Measurements from ENCODE around the gene RBBP8NL.

The RBBP8NL gene

DNA sequence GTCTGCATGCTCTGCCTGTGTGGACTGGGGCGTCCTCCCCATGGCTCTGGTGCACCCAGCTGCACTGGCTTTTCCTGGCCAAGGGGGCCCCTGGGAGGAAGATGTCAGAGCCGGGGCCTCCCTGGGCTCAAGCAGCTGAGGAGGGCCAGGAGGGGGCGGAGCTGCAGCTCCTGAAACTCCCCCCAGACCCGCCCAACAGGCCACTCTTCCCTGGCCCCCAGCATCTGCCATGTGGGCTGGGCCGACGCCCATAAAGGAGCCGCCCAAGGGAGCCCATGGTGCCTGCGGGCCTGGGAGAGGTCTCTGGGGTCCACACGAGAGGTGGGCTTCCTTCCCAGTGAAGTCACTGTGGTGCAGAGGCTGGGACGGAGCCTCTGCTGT lies 4.0 kb downstream of the RBBP8NL start:
- Histone ChIP-seq H3K4me3 (ENCODE audit: low read depth in 1 of 2, low read length in 2 of 2) (no peak overlapping the region), H3K79me2 (ENCODE audit: insufficient read depth, low read length) (no peaks in the 10 kb centered on the region), H3K4me1 (ENCODE audit: insufficient read depth, low read length) (no peaks in the 10 kb centered on the region), H3K36me3 (ENCODE audit: insufficient read depth, low read length) (no peaks in the 10 kb centered on the region), H3K4me2 (ENCODE audit: insufficient read depth, low read length) (no peak overlapping the region), H3K27me3 (ENCODE audit: insufficient read depth, low read length, poor library complexity) (no peaks in the 10 kb centered on the region), H4K20me1 (ENCODE audit: insufficient read depth, low read length) (peaks cover 15% of the 10 kb centered on the region), H3K9ac (ENCODE audit: low read depth, low read length) (no peak overlapping the region), H2AFZ (ENCODE audit: low read depth, low read length) (no peak overlapping the region), H3K9me3 (ENCODE audit: insufficient read depth, low read length, severe bottlenecking) (no peaks in the 10 kb centered on the region), H3K27ac (ENCODE audit: low read length) (no peak overlapping the region)
- DNase-seq (no peak), ATAC-seq (ENCODE audit: insufficient read depth, low read depth) (no peak)
- TF ChIP-seq EZH2 (IDR thresholded peaks at IDR 0.05; ENCODE audit: borderline replicate concordance, low read depth, low read length, severe bottlenecking), result no peak
- TF ChIP-seq, protein P1, sequence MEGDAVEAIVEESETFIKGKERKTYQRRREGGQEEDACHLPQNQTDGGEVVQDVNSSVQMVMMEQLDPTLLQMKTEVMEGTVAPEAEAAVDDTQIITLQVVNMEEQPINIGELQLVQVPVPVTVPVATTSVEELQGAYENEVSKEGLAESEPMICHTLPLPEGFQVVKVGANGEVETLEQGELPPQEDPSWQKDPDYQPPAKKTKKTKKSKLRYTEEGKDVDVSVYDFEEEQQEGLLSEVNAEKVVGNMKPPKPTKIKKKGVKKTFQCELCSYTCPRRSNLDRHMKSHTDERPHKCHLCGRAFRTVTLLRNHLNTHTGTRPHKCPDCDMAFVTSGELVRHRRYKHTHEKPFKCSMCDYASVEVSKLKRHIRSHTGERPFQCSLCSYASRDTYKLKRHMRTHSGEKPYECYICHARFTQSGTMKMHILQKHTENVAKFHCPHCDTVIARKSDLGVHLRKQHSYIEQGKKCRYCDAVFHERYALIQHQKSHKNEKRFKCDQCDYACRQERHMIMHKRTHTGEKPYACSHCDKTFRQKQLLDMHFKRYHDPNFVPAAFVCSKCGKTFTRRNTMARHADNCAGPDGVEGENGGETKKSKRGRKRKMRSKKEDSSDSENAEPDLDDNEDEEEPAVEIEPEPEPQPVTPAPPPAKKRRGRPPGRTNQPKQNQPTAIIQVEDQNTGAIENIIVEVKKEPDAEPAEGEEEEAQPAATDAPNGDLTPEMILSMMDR (IDR thresholded peaks at IDR 0.05; ENCODE audit: borderline replicate concordance, extremely low read depth, low read length, poor library complexity, severe bottlenecking), result no peak

DNA sequence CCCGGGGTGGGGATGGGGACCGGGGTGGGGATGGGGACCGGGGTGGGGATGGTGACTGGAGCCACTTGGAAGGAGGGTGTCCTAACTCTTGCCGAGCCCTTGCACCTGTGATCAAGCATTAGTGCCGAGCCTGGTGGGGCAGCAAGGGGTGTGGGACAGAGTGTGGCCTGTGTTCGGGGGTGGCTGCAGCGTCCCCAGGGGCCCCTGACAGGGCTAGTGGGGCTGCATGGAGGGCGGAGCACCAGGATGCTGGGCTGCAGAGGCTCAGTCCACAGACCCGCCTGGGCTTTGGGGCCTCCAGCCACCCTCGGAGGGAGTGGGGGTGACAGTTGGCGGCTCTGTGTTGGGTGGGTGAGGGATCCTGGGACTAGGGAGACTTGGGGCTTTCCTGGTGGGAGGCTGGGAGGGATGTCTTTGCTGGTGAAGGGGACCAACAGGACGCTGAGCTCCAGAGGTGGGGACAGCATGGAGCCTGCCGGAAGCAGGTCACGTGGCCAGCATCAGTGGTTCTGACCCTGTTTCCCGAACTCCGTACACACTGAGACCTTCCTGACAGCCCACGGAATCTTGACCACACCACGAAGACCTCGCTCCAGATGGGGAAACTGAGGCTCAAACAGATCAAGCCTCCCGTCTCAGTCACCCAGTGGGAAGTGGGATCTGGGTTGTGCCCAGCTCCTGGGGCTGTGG lies 4.6 kb downstream of the RBBP8NL start:
- Histone ChIP-seq H3K27ac (ENCODE audit: low read length) (no peak overlapping the region), H3K4me1 (ENCODE audit: insufficient read depth, low read length) (no peaks in the 10 kb centered on the region), H3K79me2 (ENCODE audit: insufficient read depth, low read length) (no peaks in the 10 kb centered on the region), H3K27me3 (ENCODE audit: insufficient read depth, low read length, poor library complexity) (no peaks in the 10 kb centered on the region), H3K4me2 (ENCODE audit: insufficient read depth, low read length) (no peak overlapping the region), H3K9me3 (ENCODE audit: insufficient read depth, low read length, severe bottlenecking) (no peaks in the 10 kb centered on the region), H3K4me3 (ENCODE audit: low read depth in 1 of 2, low read length in 2 of 2) (no peak overlapping the region), H3K36me3 (ENCODE audit: insufficient read depth, low read length) (no peaks in the 10 kb centered on the region), H4K20me1 (ENCODE audit: insufficient read depth, low read length) (peaks cover 15% of the 10 kb centered on the region), H3K9ac (ENCODE audit: low read depth, low read length) (no peak overlapping the region), H2AFZ (ENCODE audit: low read depth, low read length) (no peak overlapping the region)
- DNase-seq, result no peak
- ATAC-seq (ENCODE audit: insufficient read depth, low read depth), result no peak
- TF ChIP-seq, protein P1 (IDR thresholded peaks at IDR 0.05; ENCODE audit: borderline replicate concordance, extremely low read depth, low read length, poor library complexity, severe bottlenecking), result no peak
- TF ChIP-seq EZH2 (IDR thresholded peaks at IDR 0.05; ENCODE audit: borderline replicate concordance, low read depth, low read length, severe bottlenecking), result no peak

DNA sequence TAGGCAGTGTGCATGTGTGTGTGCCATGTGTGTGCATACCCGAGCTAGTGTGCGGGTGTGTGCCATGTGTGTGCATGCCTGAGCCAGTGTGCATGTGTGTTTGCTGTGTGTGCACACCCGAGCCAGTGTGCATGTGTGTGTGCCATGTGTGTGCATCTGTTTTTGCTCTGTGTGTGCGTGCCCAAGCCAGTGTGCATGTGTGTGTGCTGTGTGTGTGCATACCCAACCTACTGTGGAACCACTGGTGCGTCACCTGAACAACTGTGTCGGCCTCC lies 5.7 kb downstream of the RBBP8NL start:
- H4K20me1 ChIP-seq (ENCODE audit: insufficient read depth, low read length), result peaks cover 15% of the 10 kb centered on the region
- no peak overlapping the region for H3K27ac ChIP-seq (ENCODE audit: low read length)
- H3K9ac ChIP-seq (ENCODE audit: low read depth, low read length), result no peak overlapping the region
- no peak overlapping the region for H3K4me3 ChIP-seq (ENCODE audit: low read depth in 1 of 2, low read length in 2 of 2)
- no peaks in the 10 kb centered on the region for H3K9me3 ChIP-seq (ENCODE audit: insufficient read depth, low read length, severe bottlenecking)
- no peaks in the 10 kb centered on the region for H3K79me2 ChIP-seq (ENCODE audit: insufficient read depth, low read length)
- no peak for ATAC-seq (ENCODE audit: insufficient read depth, low read depth)
- H3K27me3 ChIP-seq (ENCODE audit: insufficient read depth, low read length, poor library complexity), result no peaks in the 10 kb centered on the region
- H2AFZ ChIP-seq (ENCODE audit: low read depth, low read length), result no peak overlapping the region
- H3K4me2 ChIP-seq (ENCODE audit: insufficient read depth, low read length), result no peak overlapping the region
- no peak for TF ChIP-seq EZH2 (IDR thresholded peaks at IDR 0.05; ENCODE audit: borderline replicate concordance, low read depth, low read length, severe bottlenecking)
- TF ChIP-seq, protein P1 (IDR thresholded peaks at IDR 0.05; ENCODE audit: borderline replicate concordance, extremely low read depth, low read length, poor library complexity, severe bottlenecking), result no peak
- H3K36me3 ChIP-seq (ENCODE audit: insufficient read depth, low read length), result no peaks in the 10 kb centered on the region
- DNase-seq, result no peak
- no peaks in the 10 kb centered on the region for H3K4me1 ChIP-seq (ENCODE audit: insufficient read depth, low read length)

Data from DND-41 (cell line).